Measurements from ENCODE around the gene NARS2.

DNA sequence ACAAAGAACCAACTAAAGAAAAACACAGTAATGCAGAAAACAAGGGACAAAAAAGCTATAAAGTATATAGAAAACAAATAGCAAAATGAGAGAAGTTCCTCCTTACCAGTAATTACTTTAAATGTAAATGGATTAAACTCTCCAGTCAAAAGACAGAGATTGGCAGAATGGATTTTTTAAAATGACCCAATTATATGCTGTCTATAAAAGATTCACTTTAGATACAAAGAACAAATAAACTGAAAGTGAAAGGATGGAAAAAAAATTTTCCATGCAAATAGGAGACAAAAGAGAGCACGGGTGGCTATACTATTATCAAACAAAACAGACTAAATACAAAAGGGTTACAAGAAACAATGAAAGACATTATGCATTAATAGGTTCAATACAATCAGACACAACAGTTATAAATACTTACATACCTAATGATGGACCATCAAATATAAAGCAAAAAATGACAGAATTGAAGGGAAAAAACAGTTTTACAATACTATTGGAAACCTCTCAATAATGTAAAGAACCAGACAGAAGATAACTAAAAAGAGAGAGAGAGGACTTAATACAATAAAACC is 64.6 kb downstream of the NARS2 start:
- TF ChIP-seq, protein P1, sequence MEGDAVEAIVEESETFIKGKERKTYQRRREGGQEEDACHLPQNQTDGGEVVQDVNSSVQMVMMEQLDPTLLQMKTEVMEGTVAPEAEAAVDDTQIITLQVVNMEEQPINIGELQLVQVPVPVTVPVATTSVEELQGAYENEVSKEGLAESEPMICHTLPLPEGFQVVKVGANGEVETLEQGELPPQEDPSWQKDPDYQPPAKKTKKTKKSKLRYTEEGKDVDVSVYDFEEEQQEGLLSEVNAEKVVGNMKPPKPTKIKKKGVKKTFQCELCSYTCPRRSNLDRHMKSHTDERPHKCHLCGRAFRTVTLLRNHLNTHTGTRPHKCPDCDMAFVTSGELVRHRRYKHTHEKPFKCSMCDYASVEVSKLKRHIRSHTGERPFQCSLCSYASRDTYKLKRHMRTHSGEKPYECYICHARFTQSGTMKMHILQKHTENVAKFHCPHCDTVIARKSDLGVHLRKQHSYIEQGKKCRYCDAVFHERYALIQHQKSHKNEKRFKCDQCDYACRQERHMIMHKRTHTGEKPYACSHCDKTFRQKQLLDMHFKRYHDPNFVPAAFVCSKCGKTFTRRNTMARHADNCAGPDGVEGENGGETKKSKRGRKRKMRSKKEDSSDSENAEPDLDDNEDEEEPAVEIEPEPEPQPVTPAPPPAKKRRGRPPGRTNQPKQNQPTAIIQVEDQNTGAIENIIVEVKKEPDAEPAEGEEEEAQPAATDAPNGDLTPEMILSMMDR (IDR thresholded peaks at IDR 0.05; ENCODE audit: low read depth, low read length, poor library complexity, severe bottlenecking) = no peak
- TF ChIP-seq EZH2phosphoT487 (IDR thresholded peaks at IDR 0.05; ENCODE audit: borderline replicate concordance, low read length) = no peak
